Colonic mucosa (tissue), 4 donors: ENCODE data around the gene NAPA. TPM values are rescaled to one million over a fixed set of nuclear protein-coding genes. Genes with fewer than 3 reads are reported as not detected.

Experiments
- DNase-seq: peaks from one replicate; pipeline ENCODE4 v3.0.0-alpha.2; 2020
- H3K27ac ChIP-seq: fragments of 200-600 bp; one replicate; pipeline ENCODE4 v1.8.0; 2021
- H3K27me3 ChIP-seq: fragments of 200-600 bp; one replicate; pipeline ENCODE4 v1.8.0; 2021
- H3K36me3 ChIP-seq: fragments of 200-600 bp; one replicate; pipeline ENCODE4 v1.8.0; 2021
- H3K4me1 ChIP-seq: fragments of 200-600 bp; one replicate; pipeline ENCODE4 v1.8.0; 2021; ENCODE audit warnings: mild to moderate bottlenecking
- H3K4me3 ChIP-seq: fragments of 200-600 bp; one replicate; pipeline ENCODE4 v1.8.0; 2021
- H3K9ac ChIP-seq, 2 donors: one replicate each; pipeline ENCODE4 v1.7.0; 2013; ENCODE audit warnings: control low read depth in 2 of 2, low read depth in 2 of 2, low read length in 2 of 2
- H3K9me3 ChIP-seq: fragments of 200-600 bp; one replicate; pipeline ENCODE4 v1.8.0; 2021
- CTCF ChIP-seq: fragments of 200-600 bp; IDR thresholded peaks from one replicate; pipeline ENCODE4 v1.8.0; 2022; ENCODE audit warnings: antibody characterized with exemption, mild to moderate bottlenecking
- intact Hi-C: fragments of 100-400 bp; cut with DNase I; formaldehyde crosslinking; loops from one replicate; pipeline ENCODE4 v1.14.1; 2022
- total RNA-seq, 2 donors: library from RNA; stranded (reverse); fragmentation: NEBNext Ultra II Directional in 1 of 2; extraction: Animal tissue kit (Norgen Biotek cat#: 25700) in 1 of 2; gene quantifications; one replicate each; pipeline ENCODE4 v1.2.1, GENCODE V29; 2021
- donor health status: healthy.
- donor health status: DM: no; HTN: no; CAD: no.
- donor health status: DM: no; HTN: no; CAD: no.

NAPA gene
- total RNA-seq, 2 donors from 2014 or later: 111 to 115 TPM

GRCh38 chr19:47523473-47523872, 8.6 kb upstream of the NAPA start:
- H3K27ac ChIP-seq: no peak overlapping the region
- no peaks in the 10 kb centered on the region for H3K27me3 ChIP-seq
- H3K9ac ChIP-seq: peak overlapping the region in 1 of 2 donors; percentile 15
- no peaks in the 10 kb centered on the region for H3K9me3 ChIP-seq
- H3K4me1 ChIP-seq: no peaks in the 10 kb centered on the region
- DNase-seq: peak; percentile 57
- intact Hi-C loops: no loop called here
- no peaks in the 10 kb centered on the region for H3K36me3 ChIP-seq
- no peak overlapping the region for H3K4me3 ChIP-seq
- no peak for TF ChIP-seq CTCF

GRCh38 chr19:47521473-47522180, 6.8 kb upstream of the NAPA start:
- no peak overlapping the region for H3K9ac ChIP-seq
- no peak overlapping the region for H3K4me3 ChIP-seq
- no peaks in the 10 kb centered on the region for H3K9me3 ChIP-seq
- H3K36me3 ChIP-seq: no peaks in the 10 kb centered on the region
- no peaks in the 10 kb centered on the region for H3K27me3 ChIP-seq
- intact Hi-C loops: no loop called here
- H3K4me1 ChIP-seq: no peaks in the 10 kb centered on the region
- DNase-seq: no peak
- no peak for TF ChIP-seq CTCF
- H3K27ac ChIP-seq: no peak overlapping the region

GRCh38 chr19:47520839-47521238, 6.0 kb upstream of the NAPA start:
- intact Hi-C loops: no loop called here
- H3K27ac ChIP-seq: no peak overlapping the region
- no peak for TF ChIP-seq CTCF
- H3K36me3 ChIP-seq: no peaks in the 10 kb centered on the region
- no peaks in the 10 kb centered on the region for H3K27me3 ChIP-seq
- no peak overlapping the region for H3K4me3 ChIP-seq
- H3K9me3 ChIP-seq: no peaks in the 10 kb centered on the region
- no peak for DNase-seq
- no peaks in the 10 kb centered on the region for H3K4me1 ChIP-seq
- no peak overlapping the region for H3K9ac ChIP-seq

- Histone ChIP-seq H3K9me3 (no peaks in the 10 kb centered on the region), H3K27ac (no peak overlapping the region), H3K36me3 (no peaks in the 10 kb centered on the region), H3K9ac (no peak overlapping the region), H3K4me1 (no peaks in the 10 kb centered on the region), H3K27me3 (no peaks in the 10 kb centered on the region), H3K4me3 (no peak overlapping the region)
- intact Hi-C loops: no loop called here
- DNase-seq: no peak
- no peak for TF ChIP-seq CTCF
Observed at GRCh38 chr19:47520343-47520806, 5.5 kb upstream of the NAPA start.

GRCh38 chr19:47518854-47519253, 4.0 kb upstream of the NAPA start:
- Histone ChIP-seq H3K9me3 (no peaks in the 10 kb centered on the region), H3K27ac (no peak overlapping the region), H3K36me3 (no peaks in the 10 kb centered on the region), H3K4me1 (no peaks in the 10 kb centered on the region), H3K27me3 (no peaks in the 10 kb centered on the region), H3K4me3 (no peak overlapping the region), H3K9ac (no peak overlapping the region)
- DNase-seq: no peak
- TF ChIP-seq CTCF: no peak
- intact Hi-C loops: loop anchor here (5.0 to 10.0 kb wide), 2 partner anchors 82 to 176 kb away; no protein-coding TSS in a partner anchor
